AG04449 (cell line): ENCODE data around the gene TMEM205.
"Not testable (repeated sequence)": the region's sequence is repeated elsewhere in the genome, so short reads cannot be mapped to it uniquely, and the experiment has no call there.

ENCODE experiments used
- CTCF ChIA-PET: fragments of 350-600 bp; formaldehyde crosslinking; extraction: SDS; loops from one replicate; lab custom pipeline; 2021; ENCODE audit warnings: antibody characterized with exemption; lab: Yijun Ruan, JAX
- POLR2A ChIA-PET: fragments of 400-600, 350-600 bp; formaldehyde crosslinking; extraction: SDS; loops from one replicate; lab custom pipeline; 2020; ENCODE audit warnings: antibody characterized with exemption, inconsistent platforms; lab: Yijun Ruan, JAX
- DNase-seq: peaks from one replicate; pipeline ENCODE4 v3.0.0-alpha.2; 2010; ENCODE audit warnings: low read depth, low spot score
- H3K4me3 ChIP-seq: 2 replicates; pipeline ENCODE4 v1.5.1; 2011; ENCODE audit warnings: low read depth, mild to moderate bottlenecking, control low read depth, low read length
- CTCF ChIP-seq: IDR thresholded peaks from one replicate; pipeline ENCODE4 v1.5.1; 2011; ENCODE audit warnings: mild to moderate bottlenecking, moderate library complexity, low read length, control low read depth, inconsistent platforms; ENCODE audit not compliant: insufficient read depth; ENCODE audit errors: missing control alignments

Gene TMEM205

DNA sequence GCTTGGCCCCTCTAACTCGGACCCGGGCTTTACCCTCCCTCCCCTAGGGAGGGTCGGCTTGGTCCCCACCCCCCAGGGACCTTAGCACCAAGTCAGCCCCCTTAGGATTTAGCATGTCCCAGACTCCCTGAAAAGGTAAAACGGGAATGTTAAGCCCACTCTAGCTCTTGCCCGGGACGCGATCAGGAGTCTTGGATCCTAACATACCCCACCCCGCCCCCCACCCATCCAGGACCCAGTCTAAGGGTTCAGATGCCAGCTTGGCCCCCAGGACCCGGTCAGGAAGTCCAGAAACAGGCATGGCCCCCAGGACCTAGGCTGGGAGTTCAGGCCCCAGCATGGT is 37.6 kb upstream of the TMEM205 start:
- TF ChIP-seq CTCF = no peak
- CTCF ChIA-PET = interaction anchor here (0.8 to 4.0 kb wide), 15 partner anchors 8 to 121 kb away, joined by 3 to 45 read pairs (median 4); partner anchors contain the start of genes ODAD3, PRKCSH and SWSAP1
- peak overlapping the region; percentile 38 for H3K4me3 ChIP-seq
- POLR2A ChIA-PET = no interaction called here
- DNase-seq = no peak

DNA sequence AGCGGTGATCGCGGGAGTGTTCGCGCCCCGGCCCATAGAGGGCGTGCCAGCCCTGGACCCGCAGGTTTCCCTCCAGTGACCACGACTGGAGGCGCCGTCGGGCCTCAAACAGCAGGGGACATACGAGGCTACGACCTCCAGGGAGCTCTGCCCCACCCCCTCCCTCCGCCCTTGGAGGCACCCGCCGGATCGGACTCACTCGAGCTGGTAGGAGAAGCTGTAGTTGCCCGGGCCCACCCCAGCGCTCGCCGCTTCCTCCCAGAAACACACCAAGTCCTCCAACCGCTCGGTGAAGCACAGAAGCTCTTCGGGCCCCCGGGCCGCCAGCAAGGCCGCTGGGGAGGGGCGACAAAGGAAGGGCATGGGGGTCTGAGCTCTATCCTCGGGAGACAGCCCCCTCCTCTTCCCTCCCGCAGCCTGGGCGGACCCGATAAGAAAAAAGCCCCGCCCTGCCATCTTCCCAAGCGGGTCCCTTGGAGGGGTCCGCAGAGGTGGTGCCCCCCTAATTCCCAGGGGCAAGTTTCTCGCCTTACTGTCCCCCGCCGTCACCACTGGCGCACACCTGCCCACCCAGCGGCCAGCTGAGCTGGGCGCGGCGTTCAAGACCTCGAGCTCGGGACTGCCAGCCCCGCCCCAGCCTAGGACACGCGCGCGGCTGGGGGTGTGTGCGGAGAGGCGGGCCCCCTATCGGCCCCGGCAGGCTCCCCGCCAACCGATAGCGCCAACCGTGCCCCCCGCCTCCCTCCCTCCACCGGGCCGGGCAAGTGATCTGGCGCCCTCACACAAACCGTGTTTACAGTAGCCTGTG is 37.0 kb upstream of the TMEM205 start:
- POLR2A ChIA-PET = no interaction called here
- peak overlapping the region; percentile 38 for H3K4me3 ChIP-seq
- CTCF ChIA-PET = interaction anchor here (0.8 to 4.0 kb wide), 20 partner anchors 8 to 122 kb away, joined by 3 to 45 read pairs (median 4); partner anchors contain the start of genes ODAD3, PRKCSH and SWSAP1
- TF ChIP-seq CTCF = peak; percentile 77
- DNase-seq = no peak

GRCh38 chr19:11380653-11381537 is 34.8 kb upstream of the TMEM205 start:
- peak overlapping the region; percentile 75 for H3K4me3 ChIP-seq
- DNase-seq = peak; percentile 65
- TF ChIP-seq CTCF = peak; percentile 80
- POLR2A ChIA-PET = interaction anchor here (0.7 to 1.3 kb wide), 5 partner anchors 10 to 243 kb away, joined by 3 to 4 read pairs (median 4); partner anchors contain the start of genes CCDC159 and TMEM205
- CTCF ChIA-PET = interaction anchor here (0.5 to 4.0 kb wide), 41 partner anchors 8 to 156 kb away, joined by 3 to 45 read pairs (median 5); partner anchors contain the start of genes CCDC159, ODAD3, PRKCSH and RAB3D

DNA sequence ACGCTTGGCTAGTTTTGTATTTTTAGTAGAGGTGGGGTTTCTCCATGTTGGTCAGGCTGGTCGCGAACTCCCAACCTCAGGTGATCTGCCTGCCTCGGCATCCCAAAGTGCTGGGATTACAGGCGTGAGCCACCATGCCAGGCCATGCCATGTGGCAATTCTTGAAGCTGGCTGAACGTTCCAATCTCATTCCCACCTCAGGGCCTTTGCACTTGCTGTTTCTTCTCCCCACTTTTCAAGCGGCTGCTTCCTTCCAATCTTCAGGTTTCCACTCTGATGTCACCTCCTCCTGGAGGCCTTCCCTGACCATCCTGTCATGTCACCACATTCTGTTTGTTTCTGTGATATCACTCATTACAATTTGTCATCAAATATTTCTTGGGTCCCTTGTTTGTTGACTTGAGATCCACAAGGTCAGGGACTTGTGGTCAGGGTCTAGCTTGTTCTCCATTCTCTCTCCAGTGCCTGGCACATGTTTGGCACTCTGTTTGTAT is 33.8 kb upstream of the TMEM205 start:
- CTCF ChIA-PET = interaction anchor here (0.7 to 4.0 kb wide), 17 partner anchors 9 to 157 kb away, joined by 3 to 45 read pairs (median 8); partner anchors contain the start of genes CCDC159, ODAD3, PRKCSH and TMEM205

DNA sequence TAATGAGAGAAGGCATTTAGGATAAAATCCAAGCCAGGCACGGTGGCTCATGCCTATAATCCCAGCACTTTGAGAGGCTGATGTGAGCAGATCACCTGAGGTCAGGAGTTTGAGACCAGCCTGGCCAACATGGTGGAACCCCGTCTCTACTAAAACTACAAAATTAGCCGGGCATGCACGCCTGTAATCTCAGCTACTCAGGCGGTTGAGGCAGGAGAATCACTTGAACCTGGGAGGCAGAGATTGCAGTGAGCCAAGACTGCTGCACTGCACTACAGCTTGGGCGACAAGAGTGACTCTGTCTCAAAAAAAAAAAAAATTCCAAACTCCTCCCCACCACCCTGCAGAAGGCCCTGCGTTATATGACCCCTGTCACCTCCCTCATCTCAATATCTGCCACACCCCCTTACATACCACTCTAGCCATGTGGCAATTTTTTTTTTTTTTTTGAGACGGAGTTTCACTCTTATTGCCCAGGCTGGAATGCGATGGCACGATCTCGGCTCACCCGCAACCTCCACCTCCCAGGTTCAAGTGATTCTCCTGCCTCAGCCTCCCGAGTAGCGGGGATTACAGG is 33.3 kb upstream of the TMEM205 start:
- DNase-seq, POLR2A ChIA-PET, H3K4me3 ChIP-seq: not testable (repeated sequence)
- CTCF ChIA-PET = interaction anchor here (1.1 to 5.6 kb wide), 6 partner anchors 9 to 157 kb away, joined by 4 to 45 read pairs (median 8); no protein-coding TSS in a partner anchor

More for the DNA sequence above, 33.8 kb upstream of the TMEM205 start:
- POLR2A ChIA-PET = no interaction called here
- no peak for TF ChIP-seq CTCF
- peak overlapping the region; percentile 75; the same call in 1 of the 2 replicates for H3K4me3 ChIP-seq
- no peak for DNase-seq
